Mucosa of gallbladder (tissue), 1 donor: ENCODE data around the gene PRMT7. TPM values are rescaled to one million over a fixed set of nuclear protein-coding genes. Genes with fewer than 3 reads are reported as not detected.

ENCODE experiments used
- DNase-seq: peaks from one replicate; pipeline ENCODE4 v3.0.0-alpha.2; 2020; ENCODE audit warnings: low spot score
- total RNA-seq: library from RNA; stranded (reverse); gene quantifications from one replicate; pipeline ENCODE4 v1.2.1, GENCODE V29; 2021
- donor health status: DM: no; HTN: no; CAD: no.

Gene PRMT7
- total RNA-seq, 1 donor from 2014 or later: 34.3 TPM

- DNase-seq: no peak
Observed at GRCh38 chr16:68362947-68363657, 52.3 kb downstream of the PRMT7 start.

- no peak for DNase-seq
Observed at GRCh38 chr16:68363658-68364521, 53.1 kb downstream of the PRMT7 start.

GRCh38 chr16:68364561-68364998 lies 53.8 kb downstream of the PRMT7 start:
- DNase-seq: no peak

- DNase-seq: no peak
Observed at GRCh38 chr16:68365167-68365817, 54.5 kb downstream of the PRMT7 start.

- no peak for DNase-seq
Observed at GRCh38 chr16:68366062-68366461, 55.2 kb downstream of the PRMT7 start.

- DNase-seq: no peak
Observed at GRCh38 chr16:68367030-68367429, 56.2 kb downstream of the PRMT7 start.

- no peak for DNase-seq
Observed at GRCh38 chr16:68367440-68367839, 56.6 kb downstream of the PRMT7 start.

- no peak for DNase-seq
Observed at GRCh38 chr16:68367891-68368290, 57.1 kb downstream of the PRMT7 start.

GRCh38 chr16:68368301-68368888 lies 57.6 kb downstream of the PRMT7 start:
- no peak for DNase-seq

GRCh38 chr16:68369168-68369567 lies 58.3 kb downstream of the PRMT7 start:
- no peak for DNase-seq

- no peak for DNase-seq
Observed at GRCh38 chr16:68369697-68370580, 59.1 kb downstream of the PRMT7 start.

GRCh38 chr16:68370581-68371275 lies 59.9 kb downstream of the PRMT7 start:
- DNase-seq: no peak

GRCh38 chr16:68371276-68371651 lies 60.4 kb downstream of the PRMT7 start:
- no peak for DNase-seq

GRCh38 chr16:68371706-68372380 lies 61.0 kb downstream of the PRMT7 start:
- no peak for DNase-seq

GRCh38 chr16:68372381-68372720 lies 61.5 kb downstream of the PRMT7 start:
- DNase-seq: no peak

GRCh38 chr16:68372806-68373205 lies 62.0 kb downstream of the PRMT7 start:
- no peak for DNase-seq

GRCh38 chr16:68373528-68374245 lies 62.9 kb downstream of the PRMT7 start:
- DNase-seq: no peak

GRCh38 chr16:68374246-68374805 lies 63.5 kb downstream of the PRMT7 start:
- no peak for DNase-seq
